HG03159 (cell line): Measurements from ENCODE around the gene ARSG.
A peak's percentile ranks its signal among the peaks of the same experiment; 100 is the strongest.
"Not testable (repeated sequence)": the region's sequence is repeated elsewhere in the genome, so short reads cannot be mapped to it uniquely, and the experiment has no call there.

ENCODE experiments used
- ATAC-seq: cut with Tn5 transposase; IDR thresholded peaks from one replicate; pipeline ENCODE4 v1.9.1; 2021; ENCODE audit warnings: mild to moderate bottlenecking, moderate library complexity; ENCODE audit not compliant: unreplicated experiment

The ARSG gene

DNA sequence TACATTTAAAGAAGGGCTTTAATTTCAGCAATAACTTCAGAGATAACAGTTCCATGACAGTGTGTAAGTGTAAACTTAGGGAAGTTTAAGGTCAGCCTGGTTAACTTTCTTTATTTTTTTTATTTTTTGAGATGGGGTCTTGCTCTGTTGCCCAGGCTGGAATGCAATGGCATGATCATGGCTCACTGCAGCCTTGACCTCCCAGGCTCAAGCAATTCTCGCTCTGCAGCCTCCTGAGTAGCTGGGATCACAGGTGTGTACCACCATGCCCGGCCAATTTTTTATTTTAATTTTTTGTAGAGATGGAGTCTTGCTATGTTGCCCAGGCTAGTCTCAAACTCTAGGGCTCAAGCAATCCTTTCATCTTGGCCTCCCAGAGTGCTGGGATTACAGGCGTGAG, 15.0 kb upstream of the ARSG start:
- not testable (repeated sequence) for ATAC-seq

- ATAC-seq = no peak
Observed at GRCh38 chr17:68277807-68278206, 13.5 kb upstream of the ARSG start.

DNA sequence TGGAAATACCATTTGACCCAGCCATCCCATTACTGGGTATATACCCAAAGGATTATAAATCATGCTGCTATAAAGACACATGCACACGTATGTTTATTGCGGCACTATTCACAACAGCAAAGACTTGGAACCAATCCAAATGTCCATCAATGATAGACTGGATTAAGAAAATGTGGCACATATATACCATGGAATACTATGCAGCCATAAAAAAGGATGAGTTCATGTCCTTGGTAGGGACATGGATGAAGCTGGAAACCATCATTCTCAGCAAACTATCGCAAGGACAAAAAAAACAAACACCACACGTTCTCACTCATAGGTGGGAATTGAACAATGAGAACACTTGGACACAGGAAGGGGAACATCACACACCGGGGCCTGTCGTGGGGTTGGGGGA, 9.3 kb upstream of the ARSG start:
- ATAC-seq = not testable (repeated sequence)

GRCh38 chr17:68288375-68288774, 2.9 kb upstream of the ARSG start:
- ATAC-seq = no peak

DNA sequence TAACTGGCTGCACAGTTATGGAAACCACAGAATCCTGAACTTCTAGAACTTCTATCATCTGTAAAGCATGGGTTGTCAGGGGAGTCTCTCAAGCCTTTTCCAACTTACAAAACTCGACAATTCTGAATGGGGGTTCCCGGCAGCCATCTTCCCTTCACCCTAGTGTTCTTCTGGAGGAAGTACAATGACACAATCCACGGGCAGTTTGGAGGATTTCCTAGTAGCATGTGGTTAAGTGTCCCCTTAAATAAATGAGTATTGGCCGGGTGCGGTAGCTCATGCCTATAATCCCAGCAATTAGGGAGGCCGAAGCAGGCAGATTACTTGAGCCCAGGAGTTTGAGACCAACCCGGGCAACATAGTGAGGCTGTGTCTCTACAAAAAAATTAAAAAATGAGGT, 2.5 kb upstream of the ARSG start:
- ATAC-seq = no peak

DNA sequence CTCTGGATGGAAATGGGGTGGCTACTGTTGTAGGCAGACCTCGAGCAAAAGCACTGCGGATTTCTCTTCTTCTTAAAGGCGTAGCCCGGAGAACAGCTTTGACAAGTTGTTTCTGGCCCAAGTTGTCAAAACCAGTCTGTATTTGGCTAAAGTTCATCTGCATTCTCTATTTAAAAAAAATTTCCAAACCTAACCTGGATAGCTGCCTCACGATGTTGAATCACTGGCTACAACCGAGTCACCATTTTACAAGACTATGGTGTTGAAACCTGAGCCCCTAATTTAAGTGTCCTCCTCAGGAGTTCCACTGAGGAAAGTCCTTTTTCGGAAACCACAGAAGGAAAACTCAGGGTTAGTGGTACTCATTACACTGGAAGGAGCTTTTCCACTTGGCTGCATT, 1.8 kb upstream of the ARSG start:
- no peak for ATAC-seq

- ATAC-seq = no peak
Observed at GRCh38 chr17:68289936-68290267, 1.4 kb upstream of the ARSG start.

GRCh38 chr17:68290268-68290954, 884 bp upstream of the ARSG start:
- ATAC-seq = no peak

- ATAC-seq = peak; percentile 64
Observed at GRCh38 chr17:68291836-68292688, 767 bp downstream of the ARSG start.

DNA sequence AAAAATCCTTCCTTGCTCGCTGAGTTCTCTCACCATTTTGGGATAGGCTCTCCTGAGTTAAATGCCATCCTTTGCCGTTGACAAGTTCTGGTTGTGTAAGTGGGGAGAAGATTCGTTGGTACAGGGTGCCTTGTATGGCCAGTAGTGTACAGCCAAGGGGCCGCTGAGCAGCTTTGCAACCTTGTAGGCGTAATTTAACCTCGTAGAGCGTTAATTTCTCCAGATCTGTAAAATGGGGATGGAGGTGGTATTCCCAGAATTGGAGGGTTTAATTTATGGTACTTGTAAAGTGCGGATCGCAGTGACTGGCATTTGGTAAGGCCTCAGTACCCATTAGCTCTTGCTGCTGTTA, 1.4 kb downstream of the ARSG start:
- no peak for ATAC-seq

GRCh38 chr17:68293490-68294195, 2.3 kb downstream of the ARSG start:
- no peak for ATAC-seq

- no peak for ATAC-seq
Observed at GRCh38 chr17:68294196-68294555, 2.9 kb downstream of the ARSG start.

DNA sequence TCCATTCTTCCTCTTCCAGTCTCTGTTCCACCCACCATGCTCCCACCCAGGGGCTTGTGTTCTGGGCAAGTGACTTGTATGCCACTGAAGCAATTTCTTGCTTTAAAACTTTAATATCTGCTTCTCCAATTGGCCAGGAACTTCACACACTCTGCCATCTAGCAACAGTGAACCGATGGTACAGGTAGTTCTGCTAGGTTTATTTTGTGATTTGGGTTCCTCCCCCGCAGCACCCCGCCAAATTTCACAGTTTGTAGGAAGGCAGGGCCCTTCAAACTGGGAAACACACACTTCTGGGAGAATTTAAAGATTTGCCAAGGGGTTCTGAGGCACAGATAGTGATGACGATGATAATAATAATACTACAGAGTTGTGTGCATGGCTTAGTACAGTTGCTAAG, 3.3 kb downstream of the ARSG start:
- ATAC-seq = no peak

GRCh38 chr17:68295086-68295485, 3.8 kb downstream of the ARSG start:
- no peak for ATAC-seq

DNA sequence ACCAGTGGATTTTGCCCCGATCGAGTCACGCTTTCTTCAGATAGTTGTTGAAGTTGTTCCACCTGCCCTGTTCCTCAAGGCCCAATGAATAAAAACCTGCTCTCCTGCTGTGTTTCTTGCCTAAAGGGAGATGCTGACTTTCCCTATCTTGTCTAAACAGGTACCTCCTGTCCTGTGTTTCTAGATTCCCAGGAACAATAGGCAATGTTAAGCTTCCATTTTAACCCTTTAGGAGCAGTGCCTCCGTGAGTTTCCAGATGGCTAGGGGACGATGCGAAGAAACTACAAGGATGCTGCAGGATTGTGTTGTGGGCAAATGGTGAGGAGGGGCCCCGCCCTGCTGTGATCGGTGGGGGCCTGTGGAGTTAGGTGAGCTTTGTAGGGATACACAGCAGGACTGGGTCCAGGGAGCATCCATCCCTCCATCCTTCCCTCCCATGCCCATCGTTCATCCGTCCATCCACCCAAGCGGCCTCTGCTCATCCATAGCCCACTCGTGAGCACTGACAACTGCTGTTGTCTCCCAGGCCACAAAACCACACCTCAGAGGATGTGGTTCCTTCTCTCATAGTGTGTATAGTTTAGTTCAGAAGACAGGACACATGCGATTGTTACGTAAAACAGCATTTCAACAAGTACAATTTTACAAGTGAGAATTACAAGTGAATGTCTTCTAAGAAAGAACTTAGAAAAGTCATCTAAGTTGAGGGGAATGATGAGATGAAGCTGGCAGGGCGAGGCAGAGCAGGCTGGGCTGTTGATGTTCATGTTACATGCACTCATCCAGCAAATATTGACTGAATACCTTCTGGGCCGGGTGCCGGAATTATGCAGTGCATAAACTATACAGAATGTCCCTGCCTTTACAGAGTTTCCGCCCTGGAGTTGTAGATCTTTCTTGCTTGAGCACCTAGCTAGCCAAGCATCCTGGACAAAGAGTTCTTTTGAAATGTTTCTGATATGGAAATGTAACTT, 5.2 kb downstream of the ARSG start:
- ATAC-seq = no peak

DNA sequence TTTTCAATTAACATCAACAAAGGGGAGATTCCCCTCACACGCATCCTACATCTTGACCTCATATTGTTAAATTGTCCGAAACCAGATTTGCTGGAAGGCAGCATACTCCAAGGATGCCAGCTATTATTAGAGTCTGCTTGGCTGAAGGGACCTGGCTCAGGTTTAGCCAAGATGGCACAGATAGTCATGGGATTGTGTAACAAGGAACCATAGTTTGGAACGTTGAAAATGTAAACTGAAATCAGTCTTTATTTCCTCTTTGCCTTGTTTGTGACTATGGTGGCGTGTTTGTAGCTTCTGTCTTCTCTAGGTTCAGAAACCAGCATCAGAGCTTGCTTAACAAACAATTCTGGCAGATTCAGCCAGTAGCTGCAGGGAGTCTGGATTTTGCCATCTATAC, 5.9 kb downstream of the ARSG start:
- no peak for ATAC-seq

DNA sequence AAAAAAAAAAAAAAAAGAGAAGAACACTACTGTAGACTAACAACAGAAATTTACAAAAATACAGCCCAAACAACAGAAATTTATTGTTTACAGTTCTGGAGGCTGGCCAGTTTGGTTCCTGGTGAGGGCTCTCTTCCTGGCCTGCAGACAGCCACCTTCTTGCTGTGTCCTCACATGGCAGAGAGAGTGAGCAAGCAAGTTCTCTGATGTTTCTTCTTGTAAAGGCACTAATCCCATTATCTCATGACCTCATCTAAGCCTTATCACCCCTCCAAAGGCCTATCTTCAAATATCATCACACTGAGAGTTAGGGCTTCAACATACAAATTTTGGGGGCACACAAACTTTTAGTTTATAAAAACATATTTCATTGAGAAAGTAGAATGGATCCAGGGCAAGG, 7.3 kb downstream of the ARSG start:
- no peak for ATAC-seq

- no peak for ATAC-seq
Observed at GRCh38 chr17:68299817-68300216, 8.5 kb downstream of the ARSG start.

- ATAC-seq = no peak
Observed at GRCh38 chr17:68301438-68301959, 10.2 kb downstream of the ARSG start.

DNA sequence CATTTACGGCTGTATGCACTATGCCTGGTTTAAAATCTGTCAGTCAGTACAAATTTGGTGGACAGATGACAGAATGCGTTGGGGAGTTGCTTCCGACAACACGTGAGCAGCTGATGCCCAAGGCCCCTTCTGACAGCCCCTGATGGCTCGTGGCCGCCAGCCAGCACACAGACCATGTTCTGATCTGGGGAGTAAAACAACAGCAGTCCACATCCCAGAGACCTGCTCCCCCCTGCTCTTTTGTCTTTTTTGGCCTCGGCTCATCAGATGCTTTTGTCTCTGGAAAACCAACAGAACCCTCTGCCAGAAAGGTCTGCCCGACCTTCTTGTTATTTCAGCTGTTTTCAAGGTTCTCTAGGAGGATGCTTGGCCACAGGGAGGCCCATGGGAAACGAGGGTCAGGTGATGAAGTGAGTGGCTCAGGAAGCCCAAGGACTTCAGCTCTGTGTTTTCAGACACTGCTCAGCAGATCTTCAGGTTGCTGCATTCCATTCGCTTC, 10.8 kb downstream of the ARSG start:
- no peak for ATAC-seq

GRCh38 chr17:68302666-68303065, 11.4 kb downstream of the ARSG start:
- ATAC-seq = no peak
